Embryonic facial prominence (tissue), 1 donor: ENCODE results near the gene RAPH1.
"Not testable (repeated sequence)": the region's sequence is repeated elsewhere in the genome, so short reads cannot be mapped to it uniquely, and the experiment has no call there.

Source experiments
- DNase-seq: peaks from one replicate; pipeline ENCODE4 v3.0.0-alpha.2; 2016; ENCODE audit errors: extremely low spot score

The RAPH1 gene

GRCh38 chr2:203432811-203433210 lies 102.3 kb downstream of the RAPH1 start:
- DNase-seq = no peak

DNA sequence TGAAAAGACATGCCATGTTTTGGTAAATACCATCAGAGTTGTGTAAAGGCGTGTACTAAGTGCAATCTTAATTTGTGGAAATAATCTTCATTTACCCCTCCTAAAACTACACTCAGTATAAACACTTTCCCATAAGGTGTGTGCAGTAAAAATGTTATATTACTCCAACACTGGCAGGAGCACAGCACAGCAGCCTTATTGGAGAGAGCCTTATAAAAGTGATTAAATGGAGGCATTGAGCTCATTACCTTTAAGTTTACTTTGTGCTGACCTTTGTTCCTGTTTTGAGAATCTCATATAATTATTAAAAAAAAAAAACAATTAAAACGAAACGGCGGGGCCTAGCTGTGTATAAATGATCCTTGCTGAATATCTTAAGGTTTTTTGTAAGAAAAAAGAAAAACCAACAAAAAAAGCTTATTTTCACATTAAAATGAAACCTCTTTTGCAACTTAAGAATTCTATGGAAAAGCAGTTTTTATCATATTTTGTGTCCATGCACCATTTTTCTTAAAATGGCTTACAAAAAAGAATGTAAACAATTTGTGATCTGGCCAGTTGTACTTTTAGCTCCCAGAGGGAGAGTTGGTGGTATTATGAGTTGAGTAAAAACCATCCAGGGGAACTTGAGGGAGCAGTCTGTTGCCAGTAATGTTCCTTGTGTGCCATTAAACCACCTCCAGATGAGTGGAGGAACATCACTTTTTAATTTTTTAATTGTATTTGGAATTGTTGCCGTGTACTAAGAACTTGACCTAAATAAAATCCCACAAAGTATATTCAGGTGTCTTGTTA lies 103.5 kb downstream of the RAPH1 start:
- no peak for DNase-seq

GRCh38 chr2:203429643-203430042 lies 105.5 kb downstream of the RAPH1 start:
- DNase-seq = not testable (repeated sequence)

- DNase-seq = no peak
Observed at GRCh38 chr2:203427061-203427460, 108.0 kb downstream of the RAPH1 start.

DNA sequence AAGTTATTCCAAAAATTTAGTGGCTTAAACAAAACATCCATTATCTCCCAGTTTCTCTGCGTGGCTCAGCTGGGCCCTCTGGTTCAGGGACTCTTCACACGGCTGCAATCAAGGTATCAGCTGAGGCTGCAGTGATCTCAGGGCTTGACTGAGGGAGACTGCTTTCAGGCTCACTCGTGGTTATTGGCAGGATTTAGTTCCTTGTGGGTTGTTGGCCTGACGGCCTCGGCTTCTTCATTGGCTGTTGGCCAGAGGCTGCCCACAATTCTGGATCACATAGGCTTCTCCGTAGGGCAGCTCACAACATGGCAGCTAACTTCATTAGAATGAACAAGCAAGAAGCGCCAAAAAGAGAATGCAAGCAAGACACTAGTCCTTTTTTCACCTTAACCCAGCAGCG lies 116.8 kb downstream of the RAPH1 start:
- DNase-seq = no peak

DNA sequence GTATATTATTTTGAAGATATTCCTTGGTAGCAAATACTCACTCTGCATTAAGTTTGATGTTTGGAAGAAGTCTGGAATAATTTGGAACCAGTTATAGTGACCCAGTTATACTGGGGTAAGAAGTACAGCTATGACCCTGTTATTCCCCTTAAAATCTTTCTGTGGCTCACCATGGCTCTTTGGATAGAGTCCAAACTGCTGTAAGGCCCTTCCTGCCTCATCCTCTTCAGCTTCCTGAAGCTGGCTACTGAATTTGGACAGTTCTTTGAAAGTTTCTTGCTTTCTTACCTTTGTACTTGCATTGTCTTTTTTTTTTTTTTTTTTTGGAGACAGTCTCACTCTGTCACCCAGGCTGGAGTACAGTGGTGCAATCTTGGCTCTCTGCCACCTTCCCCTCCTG lies 121.3 kb downstream of the RAPH1 start:
- no peak for DNase-seq

- DNase-seq = no peak
Observed at GRCh38 chr2:203412546-203413331, 122.4 kb downstream of the RAPH1 start.

DNA sequence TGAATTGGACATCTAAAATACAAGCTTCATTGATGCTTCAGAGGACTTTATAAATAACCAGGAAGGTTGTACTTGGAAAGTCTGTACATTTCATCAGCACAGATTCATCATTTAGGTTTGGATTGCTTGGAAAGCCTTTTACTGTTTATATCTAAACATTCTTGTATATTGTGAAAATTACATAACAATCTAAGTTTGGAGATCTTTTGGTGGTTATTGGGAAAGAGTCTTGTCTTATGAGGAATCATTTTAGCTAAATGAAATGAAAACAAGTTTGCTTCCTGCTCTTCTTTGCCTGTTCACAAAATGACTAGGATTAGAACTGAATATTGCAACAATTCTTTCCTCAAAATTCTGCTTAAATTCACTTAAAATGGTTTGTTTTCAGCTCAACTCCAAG lies 127.6 kb downstream of the RAPH1 start:
- DNase-seq = no peak

DNA sequence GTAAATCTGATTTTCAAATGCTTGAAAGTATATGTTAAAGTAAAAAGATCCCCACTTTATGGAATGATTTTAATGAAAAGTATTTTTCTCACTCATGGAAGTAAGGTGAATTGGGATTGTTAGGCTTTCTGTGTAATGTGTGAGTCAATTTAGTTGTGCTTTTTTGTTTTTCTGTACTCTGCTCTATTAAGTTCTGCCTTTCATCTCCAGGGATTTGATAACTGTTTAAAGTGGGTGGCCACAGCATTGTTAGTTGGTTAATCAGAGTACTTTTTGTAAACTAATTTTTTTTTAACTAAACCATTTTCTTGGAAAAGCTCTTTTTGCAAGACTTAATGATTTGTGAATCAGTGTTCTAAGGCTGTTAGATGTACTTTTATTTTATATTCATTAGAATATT lies 130.1 kb downstream of the RAPH1 start:
- DNase-seq = no peak

DNA sequence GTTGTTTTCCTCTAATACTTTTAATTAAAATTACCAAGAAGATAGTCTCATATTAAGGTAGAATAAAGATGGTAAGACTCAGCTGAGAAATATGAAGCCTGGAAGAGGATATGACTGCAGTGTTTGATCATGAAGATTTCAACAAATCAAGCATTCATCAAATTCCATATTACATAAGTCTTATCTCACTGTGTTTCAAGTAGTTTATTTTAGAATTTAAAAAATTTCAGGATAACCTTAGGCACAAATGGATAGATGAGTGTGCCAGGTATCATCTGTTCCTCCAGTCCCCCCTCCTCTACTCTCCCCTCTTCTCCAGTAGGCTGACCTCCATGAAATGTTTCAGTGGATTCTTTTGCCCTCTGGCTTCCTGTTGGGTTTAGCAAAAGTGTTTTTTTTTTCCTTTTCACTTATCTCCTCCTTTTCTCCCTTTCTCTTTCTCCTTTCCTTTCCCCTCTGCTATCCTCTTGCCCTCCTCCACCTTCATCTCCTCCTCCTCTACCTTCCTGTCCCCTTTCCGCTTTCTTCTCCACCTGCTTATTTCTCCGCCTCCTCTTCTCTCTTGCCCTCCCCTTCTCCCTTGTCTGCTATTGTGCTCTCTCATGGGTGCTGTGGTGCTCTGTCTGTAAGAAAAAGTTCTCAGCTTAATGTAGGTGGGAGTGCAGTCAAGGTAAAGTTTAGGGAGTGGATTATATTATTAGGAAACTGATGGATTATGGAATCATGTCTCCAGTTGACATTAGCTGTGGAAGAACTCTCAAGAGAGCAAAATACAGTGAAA lies 134.1 kb downstream of the RAPH1 start:
- DNase-seq = no peak

DNA sequence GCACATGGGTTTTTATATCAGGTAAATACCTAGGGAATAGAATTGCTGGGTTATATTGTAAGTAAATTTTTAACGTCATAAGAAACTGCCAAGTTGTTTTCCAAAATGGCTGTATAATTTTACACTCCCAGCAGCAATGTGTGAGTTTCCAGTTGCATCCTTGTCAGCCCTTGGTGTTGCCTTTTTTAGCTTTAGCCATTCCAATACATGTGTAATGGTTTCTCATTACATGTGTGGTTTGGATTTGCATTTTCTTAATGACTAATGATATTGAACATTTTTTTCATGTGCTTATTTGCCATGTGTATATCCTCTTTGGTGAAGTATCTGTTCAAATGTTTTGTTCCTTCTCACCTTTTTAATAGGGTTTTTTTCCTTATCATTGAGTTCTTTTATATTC lies 136.1 kb downstream of the RAPH1 start:
- DNase-seq = no peak

DNA sequence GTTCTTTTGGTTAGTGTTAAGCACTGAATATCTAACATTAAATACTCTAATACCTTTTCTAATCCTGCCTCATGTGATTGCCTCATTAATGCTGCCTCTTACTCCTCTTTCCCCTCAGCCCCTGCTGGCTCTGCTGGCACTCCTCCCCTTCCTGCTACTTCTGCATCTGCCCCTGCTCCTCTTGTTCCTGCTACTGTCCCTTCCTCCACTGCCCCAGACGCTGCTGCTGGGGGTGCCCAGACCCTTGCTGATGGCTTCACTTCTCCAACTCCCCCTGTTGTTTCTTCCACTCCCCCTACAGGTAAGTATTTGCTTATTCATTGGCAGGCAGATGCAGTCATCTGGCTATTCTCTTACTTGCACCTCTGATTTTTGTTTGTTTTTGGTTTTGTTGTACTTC lies 138.4 kb downstream of the RAPH1 start:
- no peak for DNase-seq

DNA sequence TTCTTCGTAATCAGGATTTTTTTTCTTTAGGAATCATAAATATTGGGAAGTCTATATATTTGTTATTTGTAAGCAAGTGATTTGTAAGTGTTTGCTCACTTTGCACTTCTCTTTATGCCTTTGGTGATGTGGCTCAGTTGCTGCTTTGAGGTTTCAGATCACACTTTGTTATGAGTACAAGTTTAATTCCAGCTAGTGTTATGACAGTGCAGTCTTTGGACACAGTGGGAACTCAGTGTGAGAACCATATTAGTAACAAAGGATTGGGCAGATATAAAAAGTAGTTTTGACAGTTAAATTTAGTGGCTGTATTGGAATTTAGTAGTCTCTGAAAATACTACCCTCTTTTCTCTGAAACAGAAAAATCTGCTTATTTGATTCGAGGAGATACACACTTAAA lies 139.2 kb downstream of the RAPH1 start:
- DNase-seq = no peak

DNA sequence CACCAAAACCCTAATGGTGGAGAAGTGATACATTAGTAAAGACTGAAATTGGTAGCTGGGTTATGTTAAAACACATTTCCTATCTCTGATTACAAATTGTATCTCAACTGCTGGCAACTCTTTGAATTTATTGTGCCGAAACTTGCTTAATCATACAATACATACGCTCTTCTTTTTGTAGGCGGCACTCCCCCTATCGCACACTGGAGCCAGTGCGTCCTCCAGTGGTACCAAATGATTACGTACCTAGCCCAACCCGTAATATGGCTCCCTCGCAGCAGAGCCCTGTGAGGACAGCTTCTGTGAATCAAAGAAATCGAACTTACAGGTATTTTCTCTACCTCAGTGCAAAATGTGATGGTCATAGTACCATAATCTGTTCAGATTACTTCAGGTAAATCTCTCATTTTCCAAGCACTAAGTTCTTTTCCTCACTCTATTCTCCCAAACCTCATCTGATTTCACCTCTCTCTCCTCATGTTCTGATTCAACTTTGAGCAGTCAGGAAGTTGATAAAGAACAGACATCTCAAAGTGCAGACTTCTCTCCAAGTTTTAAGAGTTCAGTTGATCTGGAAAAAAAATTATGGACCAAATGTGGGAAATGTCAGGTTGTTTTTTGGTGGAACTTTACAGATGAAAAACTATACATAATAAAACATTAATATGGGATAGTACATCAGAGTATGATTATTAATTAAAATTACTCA lies 140.4 kb downstream of the RAPH1 start:
- DNase-seq = no peak

- DNase-seq = not testable (repeated sequence)
Observed at GRCh38 chr2:203388153-203388552, 146.9 kb downstream of the RAPH1 start.

GRCh38 chr2:203383038-203383437 lies 152.1 kb downstream of the RAPH1 start:
- no peak for DNase-seq

DNA sequence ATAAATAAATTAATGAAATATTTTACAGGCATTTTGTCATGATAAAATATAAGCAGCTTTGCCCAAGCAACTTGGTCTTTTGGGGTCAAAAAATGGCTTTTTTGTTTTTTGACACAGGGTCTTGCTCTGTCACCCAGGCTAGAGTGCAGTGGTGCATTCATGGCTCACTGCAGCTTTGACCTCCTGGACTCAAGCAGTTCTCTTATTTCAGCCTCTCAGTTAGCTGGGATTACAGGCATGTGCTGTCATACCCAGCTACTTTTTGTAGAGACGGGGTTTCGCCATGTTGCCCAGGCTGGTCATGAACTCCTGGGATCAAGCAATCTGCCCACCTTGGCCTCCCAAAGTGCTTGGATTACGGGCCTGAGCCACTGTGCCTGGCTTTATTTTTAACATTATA lies 155.9 kb downstream of the RAPH1 start:
- no peak for DNase-seq

- DNase-seq = no peak
Observed at GRCh38 chr2:203376173-203376572, 158.9 kb downstream of the RAPH1 start.

DNA sequence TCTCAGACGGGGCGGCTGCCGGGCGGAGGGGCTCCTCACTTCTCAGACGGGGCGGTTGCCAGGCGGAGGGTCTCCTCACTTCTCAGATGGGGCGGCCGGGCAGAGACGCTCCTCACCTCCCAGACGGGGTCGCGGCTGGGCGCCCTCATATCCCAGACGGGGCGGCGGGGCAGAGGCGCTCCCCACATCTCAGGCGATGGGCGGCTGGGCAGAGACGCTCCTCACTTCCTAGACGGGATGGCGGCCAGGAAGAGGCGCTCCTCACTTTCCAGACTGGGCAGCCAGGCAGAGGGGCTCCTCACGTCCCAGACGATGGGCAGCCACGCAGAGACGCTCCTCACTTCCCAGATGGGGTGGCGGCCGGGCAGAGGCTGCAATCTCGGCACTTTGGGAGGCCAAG lies 162.4 kb downstream of the RAPH1 start:
- DNase-seq = not testable (repeated sequence)

DNA sequence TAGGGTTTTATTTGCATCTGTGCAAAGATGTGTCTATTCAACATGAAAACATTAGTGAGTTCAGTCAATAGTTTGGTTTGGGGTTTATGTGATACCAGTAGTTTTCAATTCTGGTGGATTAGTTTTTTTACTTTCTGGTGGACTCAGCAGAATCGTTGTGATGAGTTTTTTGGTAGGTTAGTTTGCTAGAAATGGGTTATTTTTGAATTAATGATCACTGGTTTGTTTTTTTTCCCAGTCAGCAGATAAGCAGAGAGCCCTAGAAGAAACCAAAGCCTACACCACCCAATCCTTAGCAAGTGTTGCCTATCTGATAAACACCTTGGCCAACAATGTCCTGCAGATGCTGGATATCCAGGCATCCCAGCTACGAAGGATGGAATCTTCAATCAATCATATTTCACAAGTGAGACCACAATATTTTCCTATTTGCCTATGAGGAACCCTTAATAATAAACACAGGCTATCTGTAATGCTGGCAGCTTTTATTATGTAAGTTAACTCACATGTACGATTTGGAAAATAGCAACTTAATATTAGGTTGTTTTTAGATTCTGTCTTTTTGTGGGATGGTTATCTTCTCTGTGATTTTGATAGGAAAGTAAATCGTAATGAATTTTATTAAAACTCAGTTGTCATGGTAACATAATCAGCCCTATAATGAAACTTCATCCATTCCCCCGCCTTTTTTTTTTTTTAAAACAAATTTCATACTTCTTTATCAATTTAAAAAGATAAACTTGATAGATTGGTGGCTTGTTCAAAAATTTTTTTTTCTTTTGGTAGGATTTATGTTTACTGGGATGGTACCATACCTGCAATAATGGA lies 168.2 kb downstream of the RAPH1 start:
- no peak for DNase-seq

- DNase-seq = no peak
Observed at GRCh38 chr2:203361922-203362321, 173.2 kb downstream of the RAPH1 start.
